ENCODE results near the gene SLC25A30.

The SLC25A30 gene

GRCh38 chr13:45441633-45442032 is 23.5 kb upstream of the SLC25A30 start:
- H3K4me3 ChIP-seq (ENCODE audit: low read depth, low read length), result no peak overlapping the region
- TF ChIP-seq CTCF (IDR thresholded peaks at IDR 0.05; ENCODE audit: low read depth, low read length, missing control alignments), result peak; percentile 48
- in situ Hi-C loops (cut with HindIII; ENCODE audit: low sequenced_read_pairs), result no loop called here
- DNase-seq (ENCODE audit: low read depth), result no peak

GRCh38 chr13:45439781-45440462 is 21.7 kb upstream of the SLC25A30 start:
- in situ Hi-C loops (cut with HindIII; ENCODE audit: low sequenced_read_pairs), result no loop called here
- no peak for DNase-seq (ENCODE audit: low read depth)
- no peak overlapping the region for H3K4me3 ChIP-seq (ENCODE audit: low read depth, low read length)
- no peak for TF ChIP-seq CTCF (IDR thresholded peaks at IDR 0.05; ENCODE audit: low read depth, low read length, missing control alignments)

- no peak for TF ChIP-seq CTCF (IDR thresholded peaks at IDR 0.05; ENCODE audit: low read depth, low read length, missing control alignments)
- no peak overlapping the region for H3K4me3 ChIP-seq (ENCODE audit: low read depth, low read length)
- DNase-seq (ENCODE audit: low read depth), result no peak
- in situ Hi-C loops (cut with HindIII; ENCODE audit: low sequenced_read_pairs), result no loop called here
These were observed 20.8 kb upstream of the SLC25A30 start for GRCh38 chr13:45439008-45439407.

GRCh38 chr13:45437947-45438346 is 19.8 kb upstream of the SLC25A30 start:
- no peak for TF ChIP-seq CTCF (IDR thresholded peaks at IDR 0.05; ENCODE audit: low read depth, low read length, missing control alignments)
- DNase-seq (ENCODE audit: low read depth), result no peak
- H3K4me3 ChIP-seq (ENCODE audit: low read depth, low read length), result no peak overlapping the region
- in situ Hi-C loops (cut with HindIII; ENCODE audit: low sequenced_read_pairs), result no loop called here

- no peak for DNase-seq (ENCODE audit: low read depth)
- in situ Hi-C loops (cut with HindIII; ENCODE audit: low sequenced_read_pairs), result no loop called here
- TF ChIP-seq CTCF (IDR thresholded peaks at IDR 0.05; ENCODE audit: low read depth, low read length, missing control alignments), result no peak
- no peak overlapping the region for H3K4me3 ChIP-seq (ENCODE audit: low read depth, low read length)
These were observed 18.8 kb upstream of the SLC25A30 start for GRCh38 chr13:45436953-45437352.

- in situ Hi-C loops (cut with HindIII; ENCODE audit: low sequenced_read_pairs), result no loop called here
- no peak for TF ChIP-seq CTCF (IDR thresholded peaks at IDR 0.05; ENCODE audit: low read depth, low read length, missing control alignments)
- no peak overlapping the region for H3K4me3 ChIP-seq (ENCODE audit: low read depth, low read length)
- no peak for DNase-seq (ENCODE audit: low read depth)
These were observed 18.2 kb upstream of the SLC25A30 start for GRCh38 chr13:45436332-45436731.

All from astrocyte of the cerebellum (primary cell).